ENCODE data around the gene METTL15.

- TF ChIP-seq, protein P1, sequence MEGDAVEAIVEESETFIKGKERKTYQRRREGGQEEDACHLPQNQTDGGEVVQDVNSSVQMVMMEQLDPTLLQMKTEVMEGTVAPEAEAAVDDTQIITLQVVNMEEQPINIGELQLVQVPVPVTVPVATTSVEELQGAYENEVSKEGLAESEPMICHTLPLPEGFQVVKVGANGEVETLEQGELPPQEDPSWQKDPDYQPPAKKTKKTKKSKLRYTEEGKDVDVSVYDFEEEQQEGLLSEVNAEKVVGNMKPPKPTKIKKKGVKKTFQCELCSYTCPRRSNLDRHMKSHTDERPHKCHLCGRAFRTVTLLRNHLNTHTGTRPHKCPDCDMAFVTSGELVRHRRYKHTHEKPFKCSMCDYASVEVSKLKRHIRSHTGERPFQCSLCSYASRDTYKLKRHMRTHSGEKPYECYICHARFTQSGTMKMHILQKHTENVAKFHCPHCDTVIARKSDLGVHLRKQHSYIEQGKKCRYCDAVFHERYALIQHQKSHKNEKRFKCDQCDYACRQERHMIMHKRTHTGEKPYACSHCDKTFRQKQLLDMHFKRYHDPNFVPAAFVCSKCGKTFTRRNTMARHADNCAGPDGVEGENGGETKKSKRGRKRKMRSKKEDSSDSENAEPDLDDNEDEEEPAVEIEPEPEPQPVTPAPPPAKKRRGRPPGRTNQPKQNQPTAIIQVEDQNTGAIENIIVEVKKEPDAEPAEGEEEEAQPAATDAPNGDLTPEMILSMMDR (IDR thresholded peaks at IDR 0.05; ENCODE audit: low read length) = no peak
- no peak for TF ChIP-seq EZH2 (IDR thresholded peaks at IDR 0.05; ENCODE audit: borderline replicate concordance, low read length)
Measured at GRCh38 chr11:28346209-28346608, 238.0 kb downstream of the METTL15 start.

All from OCI-LY1 (cell line).